ENCODE measurements around the gene SLCO1A2.
"Not testable (repeated sequence)": the region's sequence is repeated elsewhere in the genome, so short reads cannot be mapped to it uniquely, and the experiment has no call there.

SLCO1A2 gene, protein sequence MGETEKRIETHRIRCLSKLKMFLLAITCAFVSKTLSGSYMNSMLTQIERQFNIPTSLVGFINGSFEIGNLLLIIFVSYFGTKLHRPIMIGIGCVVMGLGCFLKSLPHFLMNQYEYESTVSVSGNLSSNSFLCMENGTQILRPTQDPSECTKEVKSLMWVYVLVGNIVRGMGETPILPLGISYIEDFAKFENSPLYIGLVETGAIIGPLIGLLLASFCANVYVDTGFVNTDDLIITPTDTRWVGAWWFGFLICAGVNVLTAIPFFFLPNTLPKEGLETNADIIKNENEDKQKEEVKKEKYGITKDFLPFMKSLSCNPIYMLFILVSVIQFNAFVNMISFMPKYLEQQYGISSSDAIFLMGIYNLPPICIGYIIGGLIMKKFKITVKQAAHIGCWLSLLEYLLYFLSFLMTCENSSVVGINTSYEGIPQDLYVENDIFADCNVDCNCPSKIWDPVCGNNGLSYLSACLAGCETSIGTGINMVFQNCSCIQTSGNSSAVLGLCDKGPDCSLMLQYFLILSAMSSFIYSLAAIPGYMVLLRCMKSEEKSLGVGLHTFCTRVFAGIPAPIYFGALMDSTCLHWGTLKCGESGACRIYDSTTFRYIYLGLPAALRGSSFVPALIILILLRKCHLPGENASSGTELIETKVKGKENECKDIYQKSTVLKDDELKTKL

DNA sequence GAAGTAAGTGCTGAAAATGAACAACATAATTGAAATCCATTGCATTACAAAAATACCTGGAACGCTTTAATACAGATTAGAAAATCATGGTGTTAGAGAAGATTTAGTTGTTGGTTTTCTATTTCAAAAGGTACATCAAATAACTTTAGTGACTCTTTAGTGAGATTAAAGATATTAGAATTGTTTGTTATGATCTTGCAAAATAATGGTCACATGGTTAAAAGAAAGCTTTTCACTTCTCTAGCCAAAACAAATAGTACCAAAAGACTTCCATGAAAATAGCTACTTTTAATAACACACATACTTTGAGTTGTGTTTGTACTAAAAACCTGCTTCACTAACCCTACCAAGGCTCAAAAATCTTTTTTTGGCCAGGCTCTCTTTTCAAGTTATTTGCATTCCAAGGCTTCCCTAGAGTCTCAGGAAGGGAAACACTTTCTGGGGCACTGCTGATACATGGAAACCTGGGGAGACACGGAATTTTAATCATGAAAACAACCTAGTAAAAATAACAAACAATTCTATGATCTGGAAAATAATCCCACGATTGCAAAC is at the start of gene SLCO1A2:
TSS of gene SLCO1A2 (minus strand) at position 147 of the 555 bp plus-strand sequence. CDS start 270 bp downstream, outside the sequence.
- no peak for DNase-seq (ENCODE audit: low spot score)
- FAIRE-seq, result no peak

DNA sequence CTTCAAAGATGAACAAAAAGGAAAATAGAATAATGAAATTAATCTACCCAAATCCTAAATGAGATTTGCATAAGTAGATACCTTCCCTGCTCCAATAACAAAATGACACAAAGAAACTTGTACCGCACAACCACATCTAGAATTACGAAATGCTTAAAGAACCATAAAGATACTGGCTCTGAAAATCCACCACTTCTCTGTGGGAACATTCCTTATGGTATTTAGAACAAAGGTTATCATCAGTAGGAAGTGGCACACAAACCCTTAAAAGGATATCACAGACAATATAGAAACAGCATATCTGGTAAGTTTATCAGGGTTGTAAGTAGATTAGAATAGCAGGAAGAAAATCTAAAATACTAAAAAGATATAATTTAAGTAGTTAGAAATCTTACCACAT is 49.5 kb upstream of the SLCO1A2 start:
- DNase-seq (ENCODE audit: low spot score), result no peak
- FAIRE-seq, result no peak

DNA sequence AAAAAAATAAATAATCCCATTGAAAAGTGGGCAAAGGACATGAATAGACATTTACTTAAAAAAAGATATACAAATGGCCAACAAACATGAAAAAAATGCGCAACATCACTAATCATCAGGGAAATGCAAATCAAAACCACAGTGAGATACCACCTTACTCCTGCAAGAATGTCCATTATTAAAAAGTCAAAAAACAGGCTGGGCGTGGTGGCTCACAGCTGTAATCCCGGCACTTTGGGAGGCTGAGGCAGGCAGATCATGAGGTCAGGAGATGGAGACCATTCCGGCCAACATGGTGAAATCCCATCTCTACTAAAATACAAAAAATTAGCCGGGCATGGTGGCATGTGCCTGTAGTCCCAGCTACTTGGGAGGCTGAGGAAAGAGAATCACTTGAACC is 46.6 kb upstream of the SLCO1A2 start:
- DNase-seq (ENCODE audit: low spot score); FAIRE-seq: not testable (repeated sequence)

DNA sequence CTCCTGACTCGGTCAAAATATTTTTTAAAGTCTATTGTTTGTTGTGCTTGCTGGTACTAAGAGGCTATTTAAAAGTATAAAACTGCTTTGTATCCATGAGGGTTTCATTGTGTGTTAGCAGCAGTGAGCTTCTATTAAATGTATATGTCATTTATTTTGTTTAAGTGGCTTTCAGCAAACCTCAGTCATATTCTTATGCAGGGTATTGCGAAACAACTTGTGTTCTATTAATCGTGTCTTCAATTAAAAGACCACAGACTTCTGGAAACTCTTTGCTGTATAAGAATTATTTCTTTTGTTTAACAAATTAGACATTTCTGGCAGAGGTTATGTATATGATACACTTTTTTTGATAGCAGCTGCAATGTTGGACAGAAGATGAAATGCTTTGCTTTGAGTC is 44.5 kb upstream of the SLCO1A2 start:
- FAIRE-seq (no peak), DNase-seq (ENCODE audit: low spot score) (no peak)

DNA sequence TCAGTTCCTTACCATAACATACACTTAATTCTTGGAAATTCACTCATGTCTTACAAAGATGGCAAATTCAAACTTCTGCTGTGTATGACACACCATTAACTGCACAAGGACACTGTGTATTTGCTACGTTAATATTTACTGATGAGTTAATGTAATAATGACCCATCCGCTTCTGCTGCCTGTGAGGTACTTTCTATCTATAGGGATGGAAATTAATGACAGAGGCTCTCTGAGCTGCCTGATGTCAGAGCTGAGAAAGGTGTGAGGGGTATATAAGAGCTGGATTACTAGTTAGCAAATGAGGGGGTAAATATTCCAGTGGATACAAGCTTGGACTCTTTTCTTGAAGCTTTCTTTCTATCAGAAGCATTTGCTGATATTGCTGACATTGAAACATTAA is 37.9 kb upstream of the SLCO1A2 start, which contains the start of gene IAPP:
TSS of gene IAPP (plus strand) at position 301 of the 400 bp plus-strand sequence. CDS start 450 bp downstream, outside the sequence.
- DNase-seq (ENCODE audit: low spot score) (no peak), FAIRE-seq (no peak)

DNA sequence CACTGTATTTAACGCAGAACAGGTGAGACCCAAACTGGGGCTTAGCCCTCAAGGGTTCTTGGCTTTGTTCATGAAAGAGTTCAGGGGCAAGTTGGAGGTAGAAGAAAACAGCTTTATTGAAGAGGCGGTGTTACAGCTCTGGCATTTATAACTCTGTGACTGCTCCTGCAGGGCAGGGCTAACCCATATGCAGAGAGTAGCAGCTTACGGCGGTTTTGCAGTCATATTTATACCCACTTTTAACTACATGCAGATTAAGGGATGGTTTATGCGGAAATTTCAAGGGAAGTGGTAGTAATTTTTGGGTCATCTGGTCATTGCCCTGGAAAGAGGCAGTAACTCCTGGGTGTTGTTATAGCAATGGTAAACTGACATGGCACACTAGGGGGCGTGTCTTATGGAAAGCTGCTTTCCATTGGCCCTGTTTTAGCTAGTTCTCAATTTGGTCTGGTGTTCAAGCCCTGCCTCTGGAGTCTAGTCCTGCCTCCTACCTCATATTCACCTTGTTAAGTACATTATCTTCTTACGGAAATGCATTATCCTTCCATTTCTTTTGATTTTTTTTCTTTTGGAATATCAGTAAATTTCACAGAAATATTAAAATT is 36.2 kb upstream of the SLCO1A2 start:
- DNase-seq (ENCODE audit: low spot score) (no peak), FAIRE-seq (no peak)

DNA sequence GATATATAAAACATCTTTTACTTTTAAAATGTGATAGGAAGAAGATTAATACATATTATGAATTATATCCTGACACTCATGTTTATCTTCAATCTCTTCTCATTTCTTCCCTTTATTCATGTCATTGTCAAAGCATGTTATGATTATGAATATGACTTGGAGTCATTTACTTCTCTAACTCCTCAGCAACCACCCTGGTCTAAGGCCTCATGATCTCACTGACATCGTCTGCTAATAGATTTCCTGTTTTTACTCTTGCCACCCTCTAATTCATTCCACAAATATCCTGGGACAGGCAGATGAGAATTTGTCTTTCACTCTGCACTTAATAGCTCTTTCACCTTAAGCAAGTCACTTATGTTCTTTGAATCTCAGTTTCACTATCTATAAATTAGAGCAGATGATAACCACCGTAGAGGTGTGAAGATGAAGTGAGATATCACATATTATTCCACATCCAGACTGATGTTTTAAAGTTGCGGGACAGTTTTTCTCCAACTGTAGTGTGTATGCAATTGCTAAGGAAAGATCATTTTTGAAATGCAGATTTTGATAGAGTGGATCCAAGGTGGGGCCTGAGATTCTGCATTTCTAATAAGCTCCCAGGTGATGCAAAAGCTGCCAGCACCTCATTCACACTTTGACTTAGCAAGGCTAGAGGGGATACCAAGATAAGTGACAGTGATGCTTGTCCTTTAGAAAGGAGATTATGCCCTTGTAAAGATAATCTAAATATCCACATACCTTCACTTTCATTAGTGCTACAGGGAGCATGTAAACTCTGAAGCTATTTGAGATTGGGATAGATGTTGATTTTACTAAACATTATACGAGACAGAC is 34.6 kb upstream of the SLCO1A2 start:
- DNase-seq (ENCODE audit: low spot score) (no peak), FAIRE-seq (no peak)

DNA sequence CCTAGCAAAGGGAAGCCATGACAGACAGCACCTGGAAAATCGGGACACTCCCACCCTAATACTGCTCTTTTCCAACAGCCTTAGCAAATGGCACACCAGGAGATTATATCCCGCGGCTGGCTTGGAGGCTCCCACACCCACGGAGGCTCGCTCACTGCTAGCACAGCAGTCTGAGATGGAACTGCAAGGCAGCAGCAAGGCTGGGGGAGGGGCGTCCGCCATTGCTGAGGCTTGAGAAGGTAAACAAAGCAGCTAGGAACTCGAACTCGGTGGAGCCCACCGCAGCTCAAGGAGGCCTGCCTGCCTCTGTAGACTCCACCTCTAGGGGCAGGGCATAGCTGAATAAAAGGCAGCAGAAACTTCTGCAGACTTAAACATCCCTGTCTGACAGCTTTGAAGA is 25.9 kb upstream of the SLCO1A2 start:
- FAIRE-seq; DNase-seq (ENCODE audit: low spot score): not testable (repeated sequence)

DNA sequence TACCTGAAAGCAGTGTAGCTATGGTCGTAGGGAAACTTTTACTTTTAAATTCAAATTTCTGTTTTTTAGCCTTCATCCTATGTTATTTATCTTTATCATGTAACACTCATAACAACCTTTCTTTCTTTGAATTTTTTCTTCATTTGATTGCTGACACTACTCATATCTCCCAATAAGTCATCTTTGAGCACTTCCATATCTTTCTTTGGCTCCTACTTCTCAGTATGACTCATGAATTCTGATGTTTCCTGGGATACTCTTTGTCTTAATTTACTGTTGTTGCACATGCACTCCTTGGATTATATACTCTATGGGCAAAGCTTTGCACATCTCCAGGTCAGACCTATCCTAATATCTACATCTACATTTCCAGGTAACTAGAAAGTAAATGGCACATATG is 19.9 kb upstream of the SLCO1A2 start:
- DNase-seq (ENCODE audit: low spot score) (no peak), FAIRE-seq (no peak)

DNA sequence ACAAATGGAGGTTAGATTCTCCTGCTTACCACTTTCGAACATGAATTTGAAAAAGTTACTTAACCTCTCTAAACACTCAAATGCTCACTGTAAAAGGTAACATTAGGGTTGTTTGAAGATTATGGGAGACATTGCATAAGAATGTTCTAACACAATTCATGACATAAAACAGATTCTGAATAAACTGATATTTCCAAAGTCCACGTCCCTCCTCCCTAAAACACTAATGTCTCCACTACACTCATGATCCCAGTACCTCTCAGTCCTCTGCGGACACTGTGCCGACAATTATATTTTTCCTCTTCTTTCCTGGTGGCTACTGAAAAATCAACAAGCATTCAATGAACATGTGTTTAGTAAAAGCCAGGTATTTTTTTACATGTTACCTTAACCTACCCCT is 19.2 kb upstream of the SLCO1A2 start:
- DNase-seq (ENCODE audit: low spot score) (no peak), FAIRE-seq (no peak)

DNA sequence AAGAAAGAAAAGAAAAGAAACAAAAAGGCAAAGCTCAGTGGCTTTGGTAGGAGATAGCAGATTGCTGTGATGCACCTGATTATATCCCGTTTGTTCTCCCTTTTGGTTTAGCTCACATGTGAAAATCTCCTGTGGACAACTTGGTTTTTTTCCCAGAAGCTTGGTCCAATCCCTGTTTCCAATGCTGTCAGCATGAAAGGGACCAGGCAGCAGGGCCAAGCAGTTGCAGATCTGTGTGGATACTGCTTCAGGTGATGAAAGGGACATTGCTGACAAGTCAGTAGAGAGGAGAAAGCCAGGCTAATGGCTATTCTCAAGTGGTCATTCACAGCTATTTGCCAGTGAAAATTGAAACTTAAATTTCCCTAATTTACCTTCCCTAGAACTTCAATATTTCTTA is 18.8 kb upstream of the SLCO1A2 start:
- no peak for DNase-seq (ENCODE audit: low spot score)
- FAIRE-seq, result no peak

DNA sequence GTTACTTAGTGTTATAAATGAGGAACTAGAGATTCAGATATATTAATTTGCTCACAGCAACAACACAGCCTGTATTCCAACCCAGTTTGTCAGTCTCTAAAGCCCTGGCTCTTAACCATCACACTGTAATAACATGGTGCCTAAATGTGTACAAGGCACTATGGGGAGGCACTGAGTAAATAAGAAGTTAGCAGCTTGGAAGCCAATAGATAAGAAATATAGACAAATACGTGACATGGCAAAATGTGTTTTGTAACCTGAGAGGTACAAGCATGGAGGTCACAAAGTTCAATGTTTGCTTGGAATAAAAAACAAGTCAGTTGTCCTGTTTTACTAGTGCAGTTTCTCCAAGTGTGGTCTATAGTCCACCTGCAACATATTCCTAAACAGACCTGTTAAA is 16.3 kb upstream of the SLCO1A2 start:
- DNase-seq (ENCODE audit: low spot score) (no peak), FAIRE-seq (no peak)

DNA sequence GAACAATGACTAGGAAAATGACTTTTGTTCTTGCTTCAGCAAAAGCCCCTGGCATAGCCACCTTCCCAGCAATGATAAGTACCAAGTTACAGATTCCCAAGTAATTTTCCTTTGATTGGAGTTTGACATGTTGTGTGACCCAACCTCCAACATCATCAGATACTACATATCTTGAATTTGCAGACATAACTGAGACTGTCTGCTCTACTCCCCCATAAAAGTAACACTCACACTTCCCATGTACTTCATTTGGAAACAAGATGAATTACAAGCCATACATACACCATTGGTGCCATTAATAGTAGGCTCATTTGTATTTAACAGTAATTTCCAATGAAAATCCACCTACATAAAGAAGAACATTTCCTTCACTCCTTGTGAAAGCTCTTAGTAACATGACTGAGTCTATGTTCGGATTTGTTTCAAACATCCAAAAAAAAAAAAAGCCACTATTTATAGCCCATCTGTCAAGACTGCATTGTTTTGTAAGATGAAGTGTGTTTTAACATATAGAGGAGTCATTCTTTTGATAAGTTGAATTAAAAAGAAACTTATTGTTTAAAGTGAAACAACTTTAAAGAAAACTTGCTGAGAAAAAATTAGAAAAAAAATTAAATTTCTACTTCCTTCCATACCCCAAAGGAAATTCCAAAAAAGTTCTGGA is 12.0 kb upstream of the SLCO1A2 start:
- DNase-seq (ENCODE audit: low spot score), result no peak

DNA sequence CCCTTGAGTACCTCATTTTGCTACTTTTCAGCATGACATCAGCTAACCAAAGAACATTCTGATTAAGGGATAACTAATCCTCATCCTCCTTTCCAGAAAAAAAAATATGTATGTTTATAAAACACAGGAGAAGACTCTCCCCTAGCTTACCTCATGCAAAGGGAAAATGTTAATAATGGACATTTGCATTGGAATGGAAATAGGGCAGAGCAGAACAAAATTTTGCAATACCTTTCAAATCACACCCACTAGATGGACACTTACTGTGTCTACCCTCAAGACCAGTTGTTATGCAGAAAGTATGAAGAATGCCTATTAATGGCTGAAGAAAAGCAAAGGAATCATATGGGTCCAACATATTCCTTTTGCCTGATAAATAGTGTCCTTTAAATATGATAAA is 8.9 kb upstream of the SLCO1A2 start:
- no peak for DNase-seq (ENCODE audit: low spot score)
- no peak for FAIRE-seq

More for the DNA sequence above, 12.0 kb upstream of the SLCO1A2 start:
- FAIRE-seq, result no peak

DNA sequence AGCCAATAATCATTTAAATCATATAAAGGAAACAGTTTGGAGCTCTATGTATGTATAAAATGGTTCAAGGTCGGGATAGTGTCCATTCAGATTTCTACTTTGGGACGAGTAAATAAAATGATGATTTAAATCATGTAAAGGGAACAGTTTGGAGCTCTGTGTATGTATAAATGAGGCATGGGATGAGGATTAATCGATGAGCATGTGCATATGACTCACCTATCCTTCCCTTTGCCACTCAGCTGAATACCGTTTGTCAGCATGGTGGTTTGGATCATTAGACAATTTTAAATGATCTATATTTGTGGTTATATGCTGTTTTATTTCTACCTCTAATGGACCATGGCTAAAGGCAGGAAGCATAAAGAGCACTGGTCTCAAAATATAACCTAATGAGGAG is 7.1 kb upstream of the SLCO1A2 start:
- DNase-seq (ENCODE audit: low spot score), result no peak
- no peak for FAIRE-seq

DNA sequence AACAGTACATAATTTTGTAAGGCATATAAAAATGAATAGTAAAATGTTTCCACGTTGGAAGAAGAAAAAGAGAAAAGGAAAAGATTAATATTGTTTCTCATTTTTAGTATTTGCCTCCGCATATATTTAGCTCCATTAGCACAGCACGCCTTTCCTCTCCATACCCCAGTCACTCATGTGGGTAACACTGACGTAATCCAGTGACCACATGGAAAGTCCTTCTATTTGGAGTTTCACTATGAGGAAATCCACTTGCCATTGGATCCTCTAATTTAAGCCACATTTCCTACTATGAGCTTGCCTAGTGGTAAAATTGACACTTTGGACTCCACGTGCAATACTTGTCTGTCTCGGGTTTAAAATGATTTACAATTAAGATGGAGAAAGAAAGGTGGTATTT is 5.7 kb upstream of the SLCO1A2 start:
- DNase-seq (ENCODE audit: low spot score), result no peak
- FAIRE-seq, result no peak

DNA sequence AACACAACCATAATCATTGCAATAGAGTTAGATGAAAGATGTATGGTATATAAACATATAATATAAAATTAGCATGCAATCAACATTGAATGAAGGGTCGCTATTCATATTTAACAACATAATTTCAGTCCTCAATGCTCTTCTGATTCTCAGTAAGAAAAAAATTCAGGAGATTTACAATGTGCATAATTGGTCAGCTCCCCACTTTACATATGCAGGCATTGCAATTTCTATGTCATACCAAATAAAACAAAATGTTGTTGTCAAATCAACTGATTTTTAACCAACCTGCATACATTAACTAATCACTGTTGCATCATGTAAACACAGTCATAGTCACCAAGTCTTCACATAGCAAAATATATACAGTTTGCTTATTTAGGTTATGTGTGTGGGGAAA is 5.2 kb upstream of the SLCO1A2 start:
- FAIRE-seq (no peak), DNase-seq (ENCODE audit: low spot score) (no peak)

DNA sequence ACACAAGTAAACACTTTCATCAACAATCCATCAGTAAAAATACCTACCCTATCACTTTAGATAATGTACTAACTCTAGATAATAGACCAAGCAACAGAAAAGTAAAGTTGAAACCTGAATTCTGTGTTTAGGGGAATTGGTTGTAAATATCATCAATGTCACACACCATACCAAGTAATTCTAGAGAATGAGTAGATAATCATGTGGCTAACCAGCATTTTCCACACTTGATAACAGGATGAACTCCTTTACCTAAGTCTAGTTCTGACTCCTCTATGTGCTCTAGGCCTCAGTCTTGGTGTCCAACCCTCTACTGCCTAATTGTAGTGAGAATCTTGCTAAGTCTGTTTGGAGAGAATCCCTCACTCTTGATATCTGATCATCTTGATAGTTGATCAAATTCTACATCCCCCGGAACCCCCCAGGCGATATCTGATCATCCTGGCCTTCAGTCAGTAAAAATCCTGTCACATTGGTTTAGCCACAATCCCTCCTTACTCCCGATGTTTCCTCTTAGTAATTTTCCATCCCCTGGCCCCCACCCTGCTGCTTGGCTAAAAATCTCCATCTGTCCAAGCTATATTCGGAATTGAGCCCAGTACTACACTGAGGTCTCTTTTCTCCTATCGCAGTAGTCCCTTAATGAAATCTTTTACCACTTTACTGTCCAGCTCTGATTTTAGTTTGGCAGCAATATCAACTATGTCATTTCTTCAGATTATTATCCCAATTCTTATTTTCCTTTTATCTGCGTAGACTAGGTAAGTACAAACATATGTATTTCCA is 3.4 kb upstream of the SLCO1A2 start:
- FAIRE-seq (no peak), DNase-seq (ENCODE audit: low spot score) (no peak)

DNA sequence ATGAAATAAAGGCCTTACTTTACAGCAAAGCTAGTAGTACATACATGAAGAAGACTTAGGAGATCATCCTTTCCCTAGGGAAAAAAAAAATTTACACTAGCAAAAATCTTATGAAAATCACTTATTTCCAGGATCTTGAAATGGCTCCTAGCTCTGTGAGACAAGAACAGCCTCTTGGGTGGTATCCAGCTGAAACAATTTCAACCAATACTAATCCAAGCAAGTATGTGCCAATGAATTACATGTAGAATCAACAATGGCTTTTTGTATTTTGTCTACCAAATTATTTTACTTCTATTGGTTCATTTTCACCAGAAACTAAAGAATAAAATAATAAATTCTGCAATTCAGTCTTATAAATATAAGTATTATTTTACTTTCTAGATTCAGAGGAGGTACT is 2.7 kb upstream of the SLCO1A2 start:
- no peak for DNase-seq (ENCODE audit: low spot score)
- FAIRE-seq, result no peak

DNA sequence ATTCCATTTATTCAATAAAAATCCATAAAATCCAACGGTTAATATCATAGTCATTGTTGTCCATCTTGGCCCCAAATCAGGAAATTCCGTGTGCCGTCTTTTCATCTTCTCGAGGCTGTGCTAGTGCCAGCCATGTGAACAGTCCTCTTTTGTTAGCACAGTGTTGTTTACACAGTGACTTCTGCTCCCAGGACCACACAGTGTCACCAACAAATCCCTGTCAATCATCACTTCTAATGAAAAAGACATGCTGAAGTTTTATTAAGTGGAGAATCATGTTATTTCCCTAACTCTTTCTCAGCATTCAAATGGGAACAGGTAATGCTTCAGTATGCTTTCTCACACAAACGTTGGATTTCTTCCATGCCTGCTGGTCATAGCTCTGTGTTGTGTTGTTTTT is 1.9 kb upstream of the SLCO1A2 start:
- no peak for FAIRE-seq
- no peak for DNase-seq (ENCODE audit: low spot score)

Measured in RCC 7860 (cell line).